NCI-H2107 (cell line): ENCODE data around the gene MYBPHL.
"Not testable (repeated sequence)": the region's sequence is repeated elsewhere in the genome, so short reads cannot be mapped to it uniquely, and the experiment has no call there.

ENCODE experiments used
- DNase-seq: peaks from one replicate; lab custom pipeline; 2025; lab: John Stamatoyannopoulos, UW

MYBPHL gene

DNA sequence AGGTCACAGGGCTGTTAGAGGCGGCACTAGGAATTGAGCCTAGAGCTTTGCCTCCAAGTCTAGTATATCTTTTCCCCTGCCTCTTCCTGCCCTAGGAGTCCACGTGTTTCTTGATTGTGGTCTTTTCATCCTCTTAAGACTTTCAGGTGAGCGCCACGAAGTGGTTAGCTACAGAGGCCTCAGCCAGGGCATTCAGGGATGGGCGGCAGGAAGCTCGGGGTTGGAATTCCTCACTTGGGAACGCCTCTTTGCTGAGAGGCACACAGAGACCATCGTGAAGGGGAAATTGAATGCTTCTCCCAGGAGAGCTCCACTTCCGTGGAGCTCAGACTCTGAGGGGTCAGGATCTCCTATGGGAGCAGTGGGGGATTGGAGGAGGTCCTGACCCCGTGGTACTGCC lies 820 bp downstream of the MYBPHL start:
- DNase-seq: not testable (repeated sequence)

DNA sequence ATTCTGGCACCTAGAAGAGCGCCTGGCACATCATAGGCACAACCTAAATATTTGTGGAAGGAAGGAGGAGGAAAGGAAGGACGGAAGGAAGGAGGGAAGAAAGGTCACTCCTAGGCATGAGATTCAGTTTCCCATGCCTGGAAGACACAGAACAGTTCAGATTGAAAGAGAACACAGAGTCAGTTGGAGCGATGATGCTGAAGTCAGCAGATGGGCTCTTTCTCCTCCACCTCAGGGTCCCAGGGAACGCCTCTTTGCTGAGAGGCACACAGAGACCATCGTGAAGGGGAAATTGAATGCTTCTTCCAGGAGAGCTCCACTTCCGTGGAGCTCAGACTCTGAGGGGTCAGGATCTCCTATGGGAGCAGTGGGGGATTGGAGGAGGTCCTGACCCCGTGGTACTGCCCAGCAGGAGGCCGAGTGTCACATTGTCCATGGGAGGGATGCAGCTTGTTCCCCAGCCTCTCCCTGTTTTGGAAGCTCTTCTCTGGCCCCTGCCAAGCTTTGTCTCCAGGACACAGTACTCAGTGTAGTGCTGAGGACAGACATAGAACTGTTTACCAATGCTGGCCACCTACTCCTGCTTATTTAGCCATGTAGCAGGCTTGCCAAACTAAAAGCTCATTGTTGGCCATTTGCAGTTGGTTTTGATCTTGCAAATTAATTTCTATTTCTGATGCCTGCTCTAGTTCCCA lies 2.4 kb downstream of the MYBPHL start:
- DNase-seq: no peak

DNA sequence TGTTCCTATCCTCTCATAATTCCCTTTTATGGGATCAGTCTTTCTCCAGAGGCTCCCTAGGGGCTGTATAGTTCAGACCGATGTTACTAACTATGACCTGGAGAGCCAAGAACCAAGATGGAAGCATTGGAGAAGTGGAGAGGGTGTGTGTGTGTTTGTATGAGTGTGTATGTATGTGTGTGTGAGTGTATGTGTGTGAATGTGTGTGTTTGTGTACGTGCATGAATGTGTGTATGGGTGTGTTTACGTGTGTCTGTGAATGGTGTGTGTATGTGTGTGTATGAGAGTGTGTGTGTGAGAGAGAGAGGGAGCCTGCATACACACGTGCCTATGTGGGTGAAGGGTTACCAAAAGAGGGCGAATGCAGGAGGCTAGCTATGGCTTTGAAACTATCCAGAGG lies 4.9 kb downstream of the MYBPHL start:
- DNase-seq: no peak

DNA sequence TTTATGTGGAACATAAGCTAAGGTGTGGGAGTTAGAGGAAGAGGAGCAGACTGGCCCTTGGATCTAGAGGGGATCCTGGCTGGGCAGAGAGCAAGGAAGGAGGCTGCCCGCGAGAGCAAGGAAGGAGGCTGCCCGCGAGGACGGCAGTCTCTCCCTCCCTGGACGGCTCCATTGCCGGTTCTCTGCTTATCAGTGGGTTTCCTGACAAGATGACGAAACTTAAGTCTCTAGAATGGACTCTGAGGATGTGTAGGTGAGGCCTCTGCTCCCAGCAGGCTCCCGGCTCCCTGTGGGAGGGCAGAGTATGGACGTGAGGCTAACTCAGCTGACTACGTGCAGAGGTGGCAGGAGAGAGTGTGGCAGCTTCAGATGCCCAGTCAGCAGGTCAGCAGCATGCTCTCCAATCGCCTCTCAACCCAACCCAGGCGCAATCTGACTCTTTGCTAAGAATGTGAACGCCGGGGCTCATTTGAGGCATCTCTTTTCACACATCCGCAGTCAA lies 6.1 kb downstream of the MYBPHL start:
- no peak for DNase-seq

DNA sequence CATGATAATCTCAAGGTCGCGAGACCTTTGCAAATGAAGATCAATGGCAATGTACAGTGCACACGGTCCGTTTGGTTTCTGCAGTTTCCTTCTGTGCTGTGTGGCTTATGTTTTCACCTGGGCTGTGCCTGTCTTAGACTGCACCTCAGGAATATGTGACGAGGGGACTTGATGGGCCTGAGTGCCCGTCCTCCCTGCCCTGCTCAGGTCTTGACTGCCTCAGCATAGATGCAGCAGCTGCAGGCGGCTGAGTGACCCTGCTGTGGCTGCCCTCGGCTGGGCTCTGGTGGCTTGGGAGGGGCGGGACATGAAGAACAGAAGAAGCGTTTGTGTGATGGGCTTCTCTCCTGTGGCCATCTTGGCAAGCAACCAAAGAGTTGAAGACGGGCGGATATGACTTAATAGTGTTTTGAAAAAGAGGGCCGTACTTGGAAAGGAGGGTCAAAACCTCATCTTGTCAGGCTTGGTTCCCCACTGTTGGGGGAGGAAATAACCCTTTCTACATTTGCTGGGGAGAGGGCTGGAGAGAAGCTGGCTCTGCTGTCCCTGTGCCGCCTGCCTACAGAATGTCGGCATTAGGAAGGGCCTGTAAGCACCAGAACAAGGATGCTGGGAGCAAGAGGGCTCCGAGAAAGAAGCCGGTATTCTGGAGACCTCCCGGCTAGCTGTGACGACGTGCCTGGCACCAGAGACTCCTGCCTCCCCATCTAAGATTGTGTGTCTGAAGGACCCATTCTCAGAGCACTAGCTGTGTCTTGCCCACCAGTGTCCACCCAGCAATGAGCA lies 7.1 kb downstream of the MYBPHL start:
- no peak for DNase-seq

DNA sequence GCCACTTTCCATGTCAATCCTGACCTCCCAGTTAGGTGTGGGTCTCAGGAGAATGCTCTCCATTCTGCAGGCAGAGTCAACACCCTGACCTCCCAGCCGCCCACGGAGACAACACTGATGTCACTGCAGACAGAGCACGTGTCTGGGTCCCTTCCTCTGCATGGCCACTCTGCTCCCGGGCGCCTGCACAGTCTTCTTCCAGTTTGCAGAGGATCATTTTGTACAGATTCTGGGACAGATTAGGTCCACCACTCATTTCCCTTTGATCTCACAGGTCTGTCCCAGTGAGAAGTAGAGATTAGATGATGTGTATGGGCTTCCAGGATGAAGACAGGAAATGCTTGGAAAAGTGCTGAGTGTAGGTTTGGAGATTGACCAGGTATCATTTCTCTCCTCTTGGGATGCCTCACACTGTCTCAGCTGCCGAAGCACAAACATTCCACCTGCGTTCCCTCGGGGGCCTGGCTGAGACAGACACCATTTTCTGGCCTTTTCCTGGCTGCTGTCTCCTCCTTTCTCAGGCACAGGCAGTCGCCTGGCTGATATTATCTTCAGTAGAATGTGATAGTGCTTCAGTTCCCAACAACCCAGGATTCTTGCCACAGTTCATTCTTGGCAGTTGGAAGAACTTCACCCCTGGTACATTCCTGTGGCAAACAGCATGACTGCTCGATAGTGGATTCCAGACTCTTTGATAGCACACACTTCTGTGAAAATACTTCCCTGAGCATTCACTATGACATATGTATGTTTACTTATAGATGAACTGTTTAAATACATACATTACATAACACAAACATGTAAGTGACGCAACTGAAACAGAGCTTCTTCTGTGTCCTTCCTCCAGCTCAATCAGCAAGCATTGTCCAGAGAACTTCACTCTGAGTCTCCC lies 7.9 kb downstream of the MYBPHL start:
- no peak for DNase-seq

DNA sequence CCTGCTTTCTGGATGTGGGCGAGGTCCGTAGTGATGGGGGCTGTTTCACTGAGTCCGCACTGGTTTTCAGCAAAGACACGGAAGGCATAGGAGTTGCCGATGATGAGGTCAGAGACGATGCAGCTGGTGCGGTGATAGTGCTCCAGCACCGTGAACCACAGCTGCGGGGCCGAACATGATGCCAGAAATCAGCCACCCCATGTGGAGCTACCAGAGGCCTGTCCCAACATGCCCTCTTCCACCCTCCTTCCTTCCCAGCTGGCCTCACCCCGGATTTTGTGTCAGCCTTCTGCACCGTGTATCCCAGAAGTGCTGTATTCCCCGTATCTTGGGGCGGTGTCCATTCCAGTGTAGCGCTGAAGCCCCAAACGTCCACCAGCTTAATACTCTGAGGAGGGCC lies 10.0 kb downstream of the MYBPHL start:
- DNase-seq: peak; percentile 25

DNA sequence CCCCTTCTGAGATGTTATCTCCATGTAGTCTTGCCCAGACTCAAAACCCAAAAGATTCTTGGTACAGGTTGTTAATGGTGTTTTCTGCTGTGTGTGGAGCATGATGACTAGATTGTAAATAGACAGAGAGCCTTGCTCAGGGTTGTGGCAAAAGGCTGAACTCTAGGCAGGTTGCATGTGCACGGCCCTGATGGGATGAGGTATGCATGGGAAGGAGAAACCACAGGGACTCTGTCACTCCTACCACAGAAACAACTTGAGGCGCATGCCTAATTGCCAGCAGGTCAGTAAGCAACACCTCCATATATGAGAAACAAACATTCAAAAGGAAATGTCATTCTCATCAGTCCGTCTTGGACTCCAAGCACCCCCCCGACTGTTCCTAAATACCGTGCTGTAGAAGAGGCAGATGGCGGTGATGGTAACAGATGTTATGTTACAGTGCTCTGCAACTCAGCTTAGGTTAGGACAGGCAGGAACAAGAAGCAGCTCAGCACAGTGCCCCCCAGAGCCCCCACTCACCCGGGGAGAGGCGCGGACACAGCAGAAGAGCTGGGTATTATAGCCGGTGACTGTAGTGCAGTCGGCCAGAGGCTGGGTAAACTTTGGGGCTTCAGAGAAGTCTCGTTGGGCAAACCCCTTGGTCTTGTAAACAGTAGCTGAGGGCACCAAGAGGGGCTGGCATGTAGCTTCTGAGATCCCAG lies 10.9 kb downstream of the MYBPHL start:
- DNase-seq: no peak

DNA sequence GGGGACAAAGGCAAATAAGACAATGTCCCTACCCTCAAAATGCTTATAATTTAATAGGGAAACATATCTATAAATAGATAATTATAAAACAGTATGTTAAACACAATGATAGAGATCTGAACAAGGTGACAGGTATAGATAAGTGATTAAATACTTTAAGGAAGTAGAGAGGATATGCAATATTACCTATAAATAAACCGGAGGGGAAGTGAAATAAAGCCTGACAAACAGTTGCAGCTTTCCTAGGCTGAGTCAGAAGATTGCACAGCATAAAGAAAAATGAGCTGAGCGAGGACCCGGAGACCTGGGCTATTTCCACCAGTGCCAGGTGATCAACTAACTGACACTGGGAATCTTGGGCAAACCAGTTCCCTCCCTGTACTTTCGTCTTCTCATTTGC lies 12.3 kb downstream of the MYBPHL start:
- no peak for DNase-seq

DNA sequence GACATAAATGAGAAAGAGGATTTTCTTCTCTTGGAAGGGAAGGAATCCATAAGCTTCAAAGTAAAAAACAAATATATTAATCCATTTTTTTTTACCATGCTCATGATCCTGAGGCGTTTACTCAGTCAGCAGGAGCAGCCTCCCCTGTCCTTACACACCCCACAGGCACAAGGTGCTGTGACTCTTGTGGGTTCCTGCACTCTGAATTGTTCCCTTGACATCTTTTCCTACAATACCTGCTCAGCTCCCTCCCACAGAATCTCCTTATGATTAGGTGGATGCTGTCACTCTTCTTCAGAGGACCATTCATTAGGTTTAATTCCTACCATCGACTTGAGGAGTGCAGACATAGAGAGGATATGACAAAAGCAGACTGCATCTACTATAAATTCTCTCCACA lies 13.8 kb downstream of the MYBPHL start:
- DNase-seq: no peak

DNA sequence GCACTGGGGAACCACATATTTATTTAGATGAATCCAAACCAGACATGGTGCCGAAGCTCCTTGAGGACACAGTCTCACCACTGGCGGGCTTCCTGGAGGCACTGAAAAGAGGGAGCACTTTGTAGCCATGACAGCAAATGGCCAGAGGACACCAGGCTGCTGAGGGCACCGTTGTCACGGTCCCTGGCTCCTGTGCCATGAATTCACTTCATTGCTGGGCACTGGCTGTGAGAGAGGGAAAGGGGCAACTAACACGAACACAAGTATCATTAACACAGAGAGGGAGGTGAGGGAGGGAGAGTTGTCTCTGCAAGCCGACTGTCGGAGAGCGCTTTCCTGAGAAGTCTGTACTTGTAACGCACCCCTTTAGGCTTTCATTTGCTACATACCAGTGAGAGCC lies 14.4 kb downstream of the MYBPHL start:
- DNase-seq: no peak

DNA sequence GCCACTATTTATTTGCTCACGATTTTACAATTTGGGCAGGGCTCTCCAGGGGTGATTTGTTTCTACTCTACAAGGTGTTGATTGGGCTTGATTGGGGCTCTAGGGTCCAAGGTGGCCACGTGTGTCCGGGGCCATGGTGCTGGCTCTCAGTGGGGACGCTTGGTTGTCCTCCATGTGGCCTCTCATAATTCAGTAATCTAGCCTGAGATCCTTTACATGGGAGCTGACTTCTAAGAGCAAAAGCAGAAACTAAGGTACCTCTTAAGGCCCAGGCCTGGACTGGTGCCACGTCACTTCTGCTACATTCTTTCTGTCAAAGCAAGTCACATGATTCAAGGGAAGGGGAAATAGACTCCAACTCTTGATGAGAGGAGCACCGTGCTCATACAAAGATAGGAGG lies 15.8 kb downstream of the MYBPHL start:
- DNase-seq: no peak

DNA sequence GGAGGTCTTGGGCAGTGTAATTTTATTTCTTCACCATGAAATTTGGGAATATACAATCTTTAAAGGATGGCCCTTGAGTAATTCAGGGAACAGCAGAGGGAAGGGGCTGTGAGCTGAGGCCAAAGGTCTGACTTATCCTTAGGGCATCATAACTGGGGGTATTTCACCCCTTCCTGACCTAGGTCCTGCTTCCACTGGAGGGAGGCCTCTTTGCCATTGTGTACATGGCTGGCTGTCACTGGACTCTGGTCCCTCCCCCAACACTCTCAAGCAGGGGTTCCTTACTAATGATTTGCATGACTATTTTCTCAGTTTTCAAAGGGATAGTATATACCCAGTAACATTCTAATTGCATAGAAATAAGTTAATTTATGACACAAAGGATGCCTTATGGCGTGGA lies 16.7 kb downstream of the MYBPHL start:
- DNase-seq: no peak

DNA sequence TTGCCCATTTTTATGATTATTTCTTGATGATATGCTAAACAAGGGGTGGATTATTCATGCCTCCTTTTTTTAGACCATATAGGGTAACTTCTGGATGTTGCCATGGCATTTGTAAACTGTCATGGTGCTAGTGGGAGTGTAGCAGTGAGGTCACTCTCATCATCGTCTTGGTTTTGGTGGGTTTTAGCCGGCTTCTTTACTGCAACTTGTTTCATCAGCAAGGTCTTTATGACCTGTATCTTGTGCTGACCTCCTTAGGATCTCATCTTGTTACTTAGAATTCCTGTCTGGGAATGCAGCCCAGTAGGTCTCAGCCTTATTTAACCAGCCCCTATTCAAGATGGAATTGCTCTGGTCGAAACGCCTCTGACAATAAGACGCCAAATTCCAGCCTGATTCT lies 20.0 kb downstream of the MYBPHL start:
- DNase-seq: not testable (repeated sequence)

DNA sequence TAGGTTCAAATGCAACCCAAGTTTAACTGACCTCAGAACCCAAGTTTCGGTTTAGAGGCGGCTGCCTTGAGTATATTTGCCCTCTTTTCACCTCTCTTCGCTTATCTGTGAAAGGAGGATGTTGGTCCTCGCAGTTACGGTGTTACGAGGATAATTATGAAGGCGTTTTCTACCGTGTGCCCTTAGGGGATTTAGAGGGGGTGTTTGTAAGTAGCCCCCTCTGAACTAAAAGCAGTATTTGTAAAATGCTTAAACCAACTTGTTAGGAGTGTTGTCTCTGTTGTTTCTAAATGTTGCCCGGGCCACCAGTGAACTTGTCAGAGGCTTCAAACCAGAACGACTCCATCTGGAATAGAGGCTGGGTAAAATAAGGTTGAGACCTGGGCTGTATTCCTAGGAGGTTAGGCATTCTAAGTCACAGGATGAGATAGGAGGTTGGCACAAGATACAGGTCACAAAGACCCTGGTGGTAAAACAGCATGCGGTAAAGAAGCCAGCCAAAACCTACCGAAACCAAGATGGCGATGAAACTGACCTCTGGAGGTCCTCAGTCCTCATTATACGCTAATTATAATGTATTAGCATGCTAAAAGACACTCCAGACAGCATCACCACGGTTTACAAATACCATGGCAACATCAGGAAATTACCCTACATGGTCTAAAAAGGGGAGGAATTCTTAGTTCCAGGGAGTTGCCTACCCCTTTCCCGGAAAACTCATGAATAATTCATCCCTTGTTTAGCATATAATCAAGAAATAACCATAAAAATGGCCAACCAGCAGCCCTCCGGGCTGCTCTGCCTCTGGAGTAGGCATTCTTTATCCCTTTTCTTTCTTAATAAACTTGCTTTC lies 22.8 kb downstream of the MYBPHL start:
- no peak for DNase-seq

DNA sequence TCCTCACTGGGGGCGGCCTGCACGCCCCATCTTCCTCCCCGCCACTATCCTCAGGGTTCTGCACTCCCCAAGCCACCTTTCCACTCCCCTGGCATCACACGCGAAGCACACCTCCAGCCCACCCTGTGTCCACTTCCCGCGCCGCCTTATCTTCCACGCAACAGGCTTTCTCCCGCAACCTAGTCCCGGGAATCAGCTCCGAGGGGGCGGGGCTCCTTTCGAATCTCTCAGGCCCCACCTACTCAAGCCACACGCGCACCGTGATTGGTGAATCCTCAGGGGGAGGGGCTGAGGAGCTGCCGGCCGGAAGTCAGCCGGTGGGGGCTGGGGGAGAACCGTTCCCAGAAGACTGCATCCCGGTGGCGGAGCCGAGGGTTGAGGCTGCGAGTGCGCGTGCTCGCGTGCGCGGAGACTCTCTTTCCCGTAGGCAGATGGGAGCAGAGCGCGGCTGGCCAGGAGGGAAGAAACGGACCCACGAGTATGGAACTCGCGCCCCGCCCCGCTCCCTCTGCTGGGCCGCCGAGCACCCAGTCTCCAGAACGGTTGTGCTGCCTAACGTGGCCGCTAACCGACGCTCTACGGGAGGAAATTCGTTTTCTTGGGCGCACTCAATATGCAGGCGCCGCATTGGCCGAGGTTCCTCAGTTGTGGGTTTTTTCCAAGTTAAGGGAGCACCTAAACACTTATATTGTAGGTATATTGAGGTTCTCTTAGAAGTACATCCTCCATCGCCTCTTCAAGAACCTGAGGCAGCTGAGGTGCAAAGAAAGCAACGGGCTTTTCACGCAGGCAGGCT lies 23.7 kb downstream of the MYBPHL start, which contains the start of gene PSRC1:
Gene PSRC1, minus strand, starts transcription at position 194 of the 796 bp plus-strand sequence.
- DNase-seq: peak; percentile 98

DNA sequence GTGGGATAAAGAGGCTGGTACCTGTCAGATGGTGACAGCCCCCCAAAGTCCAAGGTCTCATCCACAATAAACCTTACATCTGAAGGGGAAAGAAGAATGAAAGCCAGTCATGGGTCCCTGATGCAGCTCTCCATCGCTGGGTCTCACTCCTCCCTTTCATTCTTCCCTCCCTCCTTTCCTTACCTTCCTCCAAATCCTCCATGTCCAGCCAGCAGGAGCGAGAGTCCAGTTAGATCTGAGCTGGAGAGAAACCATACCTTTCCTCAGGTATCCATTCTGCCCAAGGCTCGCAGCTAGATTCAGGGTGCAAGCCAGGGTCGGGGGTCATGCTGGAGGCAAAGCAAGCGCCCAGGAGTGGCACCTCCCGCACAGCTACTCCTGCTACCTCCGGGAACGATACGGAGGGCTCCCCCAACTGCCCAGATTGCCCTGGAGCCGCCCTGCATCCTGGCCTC lies 24.3 kb downstream of the MYBPHL start:
- no peak for DNase-seq

DNA sequence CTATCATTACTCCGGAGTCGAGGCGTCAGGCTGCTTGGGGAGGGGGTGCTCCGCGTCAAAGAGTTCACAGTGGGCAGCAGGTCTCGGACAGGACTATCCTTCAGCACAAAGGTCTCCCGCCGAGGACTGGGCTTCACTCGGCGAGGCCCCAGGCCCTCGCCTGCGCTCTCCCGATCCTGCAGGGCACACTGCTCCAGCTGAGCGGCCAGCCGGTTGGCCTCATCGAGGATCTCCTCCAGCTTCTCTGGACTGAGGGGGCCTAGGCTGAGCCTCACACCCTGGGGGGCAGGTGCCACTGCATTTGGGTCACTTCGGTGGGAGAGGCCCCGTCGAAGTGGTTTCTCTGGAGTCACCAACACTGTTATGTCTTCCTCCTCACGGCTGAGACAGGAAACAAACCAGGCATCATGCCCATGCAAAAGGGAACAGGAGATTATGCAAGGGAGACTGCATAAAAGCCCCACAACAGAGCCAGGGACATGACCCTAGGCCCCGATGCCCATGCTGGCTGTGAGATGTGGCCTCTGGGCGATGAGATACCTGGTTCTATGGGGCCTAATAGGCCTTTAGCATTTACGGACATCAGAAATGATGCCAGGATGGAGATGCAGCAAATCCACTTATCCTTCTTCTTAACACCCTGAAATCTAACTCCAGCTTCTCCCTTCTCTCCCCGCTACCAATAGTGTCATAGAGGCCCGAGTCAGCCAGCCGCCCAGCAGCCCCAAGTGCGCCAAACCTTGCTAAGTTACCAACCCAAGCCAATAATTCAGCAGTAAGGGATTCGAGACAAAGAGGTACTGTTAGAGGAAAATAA lies 24.9 kb downstream of the MYBPHL start:
- DNase-seq: no peak

DNA sequence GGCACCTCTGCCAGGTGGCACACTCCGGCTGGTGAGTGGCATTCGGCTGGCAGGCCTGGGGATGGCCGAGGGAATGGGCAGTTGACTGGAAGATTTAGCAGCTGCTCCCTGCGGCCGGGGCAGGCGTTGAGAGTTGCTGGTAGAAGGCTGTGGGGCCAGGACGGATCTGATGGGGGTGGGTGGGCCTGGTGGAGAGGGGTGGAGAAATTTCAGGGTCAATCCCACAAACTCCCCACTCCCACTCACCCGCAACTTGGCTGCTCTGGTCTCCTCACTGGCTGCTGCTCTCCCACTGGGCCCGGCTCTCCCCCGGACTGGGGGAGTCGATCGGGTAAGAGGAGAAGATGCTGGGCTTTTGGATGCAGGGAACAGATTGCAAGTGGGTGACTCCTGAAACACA lies 25.9 kb downstream of the MYBPHL start:
- no peak for DNase-seq
